Esophagus muscularis mucosa (tissue), 4 donors: Measurements from ENCODE around the gene HHIPL1. TPM values are rescaled to one million over a fixed set of nuclear protein-coding genes. Genes with fewer than 3 reads are reported as not detected.

Source experiments
- DNase-seq: peaks from one replicate; pipeline ENCODE4 v3.0.0-alpha.2; 2017; ENCODE audit errors: extremely low spot score
- H3K27ac ChIP-seq, 4 donors: fragments of 200-600 bp; sonication (generic); replicated peaks in 1 of 4; 1 replicate in 3 of 4; 2 replicates in 1 of 4; pipeline ENCODE4 v1.5.1; 2016 to 2019; ENCODE audit warnings: mild to moderate bottlenecking in 1 of 4
- H3K27me3 ChIP-seq, 4 donors: fragments of 200-600 bp; sonication (generic); one replicate each; pipeline versions ENCODE4 v1.5.1 to v1.6.0; 2016 to 2019
- H3K36me3 ChIP-seq, 4 donors: fragments of 200-600 bp; sonication (generic); one replicate each; pipeline ENCODE4 v1.5.1; 2016 to 2019
- H3K4me1 ChIP-seq, 4 donors: fragments of 200-600 bp; sonication (generic); one replicate each; pipeline ENCODE4 v1.5.1; 2016 to 2019
- H3K4me3 ChIP-seq, 4 donors: fragments of 200-600 bp; sonication (generic); 1 replicate in 2 of 4; 2 replicates in 2 of 4; pipeline ENCODE4 v1.5.1; 2016 to 2019; ENCODE audit warnings: mild to moderate bottlenecking in 4 of 4, moderate library complexity in 1 of 4
- H3K9me3 ChIP-seq, 4 donors: fragments of 200-600 bp; sonication (generic); 1 replicate in 3 of 4; 2 replicates in 1 of 4; pipeline ENCODE4 v1.5.1; 2016 to 2019
- EP300 ChIP-seq: sonication (generic); formaldehyde crosslinking; IDR thresholded peaks from one replicate; pipeline ENCODE4 v1.6.1; 2017; ENCODE audit warnings: antibody characterized with exemption
- POLR2A ChIP-seq: fragments of 450-650 bp; IDR thresholded peaks from one replicate; pipeline ENCODE4 v1.6.1; 2017; ENCODE audit warnings: antibody characterized with exemption, moderate library complexity, mild to moderate bottlenecking, low read depth
- POLR2AphosphoS5 ChIP-seq, 2 donors: sonication (generic); formaldehyde crosslinking; IDR thresholded peaks; one replicate each; pipeline ENCODE4 v1.6.1; 2017; ENCODE audit warnings: antibody characterized with exemption in 2 of 2
- WGBS: methylation state at CpG from one replicate; pipeline ENCODE4 v1.1.5; 2018; 5-methylcytosine and 5-hydroxymethylcytosine counted together
- intact Hi-C: fragments of 100-400 bp; cut with DNase I; formaldehyde crosslinking; loops from one replicate; pipeline ENCODE4 v1.15.1; 2023
- total RNA-seq, 4 donors: library from RNA; depleted of rRNA; stranded (reverse); fragments of >200 nt; gene quantifications; one replicate each; pipeline versions ENCODE4 v1.1.0 to v1.2.1, GENCODE V29; 2016
- TF ChIP-seq, protein P1 (sequence below), 3 experiments: fragments of 200-600 bp in 2 of 3; fragments of 450-650 bp in 1 of 3; sonication (generic) in 2 of 3; IDR thresholded peaks; one replicate each; pipeline ENCODE4 v1.5.1; 2017 to 2019; ENCODE audit warnings: antibody characterized with exemption in 3 of 3, mild to moderate bottlenecking in 2 of 3, moderate library complexity in 1 of 3

HHIPL1 gene
- total RNA-seq, 4 donors from 2014 or later, result 4.2 to 9.1 (median 5.9) TPM

DNA sequence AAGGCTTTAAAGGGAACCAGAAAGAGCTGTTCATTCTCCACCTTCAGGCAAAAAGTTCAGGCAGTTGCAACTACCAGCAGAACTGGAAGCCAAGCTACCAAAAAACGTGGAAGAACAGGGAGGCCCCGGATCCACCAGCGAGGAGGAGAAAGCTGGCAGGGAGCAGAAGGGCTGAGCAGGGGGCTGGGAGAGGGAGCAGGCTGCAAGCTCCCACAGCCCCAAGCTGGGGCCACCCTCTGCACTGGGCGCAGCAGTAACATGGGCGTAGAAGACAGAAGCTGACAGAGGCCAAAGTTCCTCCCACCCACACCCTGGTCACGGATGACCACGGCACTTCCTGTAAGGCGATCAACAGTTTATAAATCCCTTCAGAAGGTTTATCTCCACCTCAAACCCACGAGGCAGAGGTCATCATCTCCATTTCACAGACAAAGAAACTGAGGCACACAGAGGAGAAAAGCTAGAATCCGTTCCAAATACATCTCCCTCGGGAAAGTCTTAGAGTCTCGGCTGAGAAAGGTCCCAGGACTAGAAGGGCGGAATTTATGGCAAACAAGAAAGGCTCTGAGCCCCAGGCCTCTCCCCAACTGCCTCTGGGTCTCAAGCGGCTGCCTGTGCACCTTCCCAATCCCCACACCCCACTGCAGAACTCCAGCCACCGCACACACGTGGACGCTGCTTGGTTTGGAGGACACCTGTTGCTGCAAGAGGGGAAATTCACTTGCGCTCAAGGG lies 42.7 kb upstream of the HHIPL1 start:
- Histone ChIP-seq H3K27ac (peak overlapping the region; percentile 81 to 93 (median 88)), H3K4me1 (peaks cover 62 to 85% (median 77%) of the 10 kb centered on the region in 4 donors), H3K9me3 (no peaks in the 10 kb centered on the region), H3K36me3 (no peaks in the 10 kb centered on the region), H3K4me3 (peak overlapping the region; percentile 70 to 85 (median 78)), H3K27me3 (no peaks in the 10 kb centered on the region)
- 31% methylated on average over 18 of the region's 18 CpGs for WGBS
- TF ChIP-seq, protein P1, sequence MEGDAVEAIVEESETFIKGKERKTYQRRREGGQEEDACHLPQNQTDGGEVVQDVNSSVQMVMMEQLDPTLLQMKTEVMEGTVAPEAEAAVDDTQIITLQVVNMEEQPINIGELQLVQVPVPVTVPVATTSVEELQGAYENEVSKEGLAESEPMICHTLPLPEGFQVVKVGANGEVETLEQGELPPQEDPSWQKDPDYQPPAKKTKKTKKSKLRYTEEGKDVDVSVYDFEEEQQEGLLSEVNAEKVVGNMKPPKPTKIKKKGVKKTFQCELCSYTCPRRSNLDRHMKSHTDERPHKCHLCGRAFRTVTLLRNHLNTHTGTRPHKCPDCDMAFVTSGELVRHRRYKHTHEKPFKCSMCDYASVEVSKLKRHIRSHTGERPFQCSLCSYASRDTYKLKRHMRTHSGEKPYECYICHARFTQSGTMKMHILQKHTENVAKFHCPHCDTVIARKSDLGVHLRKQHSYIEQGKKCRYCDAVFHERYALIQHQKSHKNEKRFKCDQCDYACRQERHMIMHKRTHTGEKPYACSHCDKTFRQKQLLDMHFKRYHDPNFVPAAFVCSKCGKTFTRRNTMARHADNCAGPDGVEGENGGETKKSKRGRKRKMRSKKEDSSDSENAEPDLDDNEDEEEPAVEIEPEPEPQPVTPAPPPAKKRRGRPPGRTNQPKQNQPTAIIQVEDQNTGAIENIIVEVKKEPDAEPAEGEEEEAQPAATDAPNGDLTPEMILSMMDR (IDR thresholded peaks at IDR 0.05), result no peak
- TF ChIP-seq POLR2AphosphoS5 (IDR thresholded peaks at IDR 0.05), result peak in 1 of 2 donors; percentile 31
- intact Hi-C loops, result loop anchor here (5.0 kb wide), 1 partner anchor 35 kb away; no protein-coding TSS in a partner anchor
- DNase-seq, result no peak

DNA sequence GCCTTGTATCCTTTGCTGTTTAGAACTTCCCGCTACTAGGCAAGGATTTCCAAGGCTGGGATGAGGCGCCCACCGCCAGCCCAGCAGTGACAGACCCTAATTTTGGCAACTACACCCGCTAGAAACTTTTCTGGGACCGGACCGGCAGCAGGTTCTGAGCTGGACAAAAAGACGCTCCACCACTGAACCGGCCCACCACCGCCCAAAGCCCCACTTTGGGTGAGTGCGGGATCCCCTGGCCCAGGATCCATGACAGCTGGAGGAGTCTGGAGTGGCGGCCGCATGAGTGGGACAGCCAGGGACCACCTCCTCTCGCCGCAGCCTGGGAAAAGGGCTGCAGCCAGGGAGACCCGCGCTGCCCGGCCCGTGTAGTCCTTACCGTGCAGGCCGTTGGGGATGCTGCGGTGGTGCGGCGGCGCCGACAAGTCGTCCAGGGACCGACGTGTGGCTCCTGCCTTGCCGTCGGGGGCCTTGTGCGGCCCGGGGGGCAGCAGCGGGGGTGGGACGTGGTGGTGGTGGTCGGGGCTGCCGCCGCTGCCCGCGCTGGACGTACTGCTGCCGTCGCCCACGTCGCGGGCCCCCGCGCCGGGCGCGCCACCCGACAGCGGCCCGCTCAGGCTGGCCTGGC lies 42.0 kb upstream of the HHIPL1 start:
- H3K9me3 ChIP-seq, result no peaks in the 10 kb centered on the region
- peak overlapping the region; percentile 81 to 93 (median 88) for H3K27ac ChIP-seq
- DNase-seq, result no peak
- no peaks in the 10 kb centered on the region for H3K36me3 ChIP-seq
- H3K4me3 ChIP-seq, result peak overlapping the region; percentile 70 to 85 (median 78)
- WGBS, result 40% methylated on average over 19 of the region's 53 CpGs
- H3K27me3 ChIP-seq, result no peaks in the 10 kb centered on the region
- intact Hi-C loops, result loop anchor here (5.0 kb wide), 1 partner anchor 36 kb away; no protein-coding TSS in a partner anchor
- H3K4me1 ChIP-seq, result peaks cover 55 to 78% (median 71%) of the 10 kb centered on the region in 4 donors
- TF ChIP-seq EP300, result no peak
- TF ChIP-seq POLR2A, result no peak
- TF ChIP-seq, protein P1 (IDR thresholded peaks at IDR 0.05), result no peak
- TF ChIP-seq POLR2AphosphoS5 (IDR thresholded peaks at IDR 0.05), result no peak

DNA sequence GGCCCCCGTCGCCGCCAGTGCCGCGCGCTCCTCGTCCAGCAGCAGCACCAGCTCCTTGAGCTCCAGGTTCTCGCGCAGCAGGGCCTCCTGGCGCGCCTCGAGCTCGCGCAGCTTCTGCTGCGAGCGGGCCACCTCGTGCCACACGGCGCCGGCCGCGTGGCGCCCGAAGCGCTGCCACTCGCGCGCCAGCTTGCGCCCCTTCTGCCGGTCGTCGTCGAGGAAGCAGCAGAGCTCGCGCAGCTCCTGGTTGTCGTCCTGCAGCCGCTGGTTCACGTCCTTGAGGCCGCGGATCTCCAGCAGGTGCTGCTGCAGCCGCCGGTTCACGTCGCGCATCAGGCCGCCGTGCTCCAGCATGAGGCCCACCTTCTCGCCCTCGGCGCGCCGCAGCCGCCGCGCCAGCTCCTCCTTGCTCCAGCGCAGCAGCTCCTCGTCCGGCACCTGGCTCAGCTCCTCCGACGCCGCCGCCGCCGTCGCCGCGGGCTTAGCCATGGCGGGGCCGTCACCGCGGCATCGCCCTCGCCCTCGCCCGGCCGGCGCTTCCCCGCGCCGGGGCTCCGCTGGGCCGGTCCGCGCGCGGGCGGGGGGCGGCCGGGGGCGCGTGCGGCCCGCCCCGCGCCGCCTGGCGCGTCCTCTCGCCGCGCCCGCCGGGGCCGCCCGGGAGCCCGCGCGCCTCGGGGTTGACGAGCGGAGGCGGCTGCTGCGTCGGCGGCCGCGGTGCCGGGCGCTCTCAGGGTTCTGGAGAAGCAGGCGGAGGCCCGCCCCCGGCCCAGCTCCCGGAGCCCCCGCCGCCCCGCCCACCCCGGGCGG lies 41.3 kb upstream of the HHIPL1 start, which contains the start of gene CCDC85C:
TSS of gene CCDC85C (minus strand) at position 737 of the 807 bp plus-strand sequence. CDS start at position 489, 248 bp downstream.
- no peak for DNase-seq
- peak within 1 kb of the TSS; percentile 70 to 85 (median 78) for H3K4me3 ChIP-seq
- peak within 1 kb of the TSS; percentile 92 to 95 (median 93) for H3K27ac ChIP-seq
- intact Hi-C loops, result loop anchor here (2.0 to 5.0 kb wide), 2 partner anchors 36 to 79 kb away; no protein-coding TSS in a partner anchor
- H3K9me3 ChIP-seq, result no peaks in the 10 kb centered on the region
- H3K36me3 ChIP-seq, result no peaks in the 10 kb centered on the region
- H3K27me3 ChIP-seq, result no peaks in the 10 kb centered on the region
- 0% methylated on average over 14 of the region's 128 CpGs for WGBS
- TF ChIP-seq POLR2AphosphoS5 (IDR thresholded peaks at IDR 0.05) (peak; percentile 20 to 64), EP300 (no peak)
- H3K4me1 ChIP-seq, result peaks cover 48 to 71% (median 63%) of the 10 kb centered on the region in 4 donors

DNA sequence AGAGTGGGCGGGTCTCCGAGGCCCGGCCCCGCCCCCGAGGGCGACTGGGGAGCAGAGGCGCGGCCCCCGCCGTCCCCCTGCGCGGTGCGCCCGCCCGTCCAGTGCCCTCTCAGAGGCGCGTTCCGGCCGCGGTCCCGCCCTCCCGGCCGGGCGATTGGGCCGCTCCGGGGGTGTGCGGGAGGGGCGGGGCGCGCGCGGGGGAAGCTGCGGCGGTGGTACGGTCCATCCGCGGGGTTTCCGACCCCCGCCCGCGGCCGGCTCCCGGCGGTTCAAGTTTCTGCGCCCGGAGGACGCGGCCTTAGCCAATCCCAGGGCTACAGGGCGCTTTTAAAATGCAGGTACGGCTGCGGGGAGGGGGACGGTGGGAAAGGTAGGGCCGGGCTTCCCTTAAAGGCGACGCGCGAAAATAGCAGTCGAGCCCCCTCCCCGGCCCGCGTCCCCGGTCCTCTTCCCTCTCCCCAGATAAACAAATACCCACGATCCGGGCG lies 40.6 kb upstream of the HHIPL1 start:
- Histone ChIP-seq H3K4me3 (peak overlapping the region; percentile 70 to 85 (median 78)), H3K9me3 (no peaks in the 10 kb centered on the region), H3K27me3 (no peaks in the 10 kb centered on the region), H3K27ac (peak overlapping the region; percentile 92 to 95 (median 93)), H3K4me1 (peaks cover 41 to 66% (median 56%) of the 10 kb centered on the region in 4 donors), H3K36me3 (no peaks in the 10 kb centered on the region)
- intact Hi-C loops, result loop anchor here (2.0 to 5.0 kb wide), 2 partner anchors 37 to 80 kb away; no protein-coding TSS in a partner anchor
- TF ChIP-seq EP300 (no peak), POLR2A (no peak), POLR2AphosphoS5 (IDR thresholded peaks at IDR 0.05) (peak; percentile 60 to 65)
- TF ChIP-seq, protein P1 (IDR thresholded peaks at IDR 0.05), result peak in 1 of 3 experiments; percentile 14
- 2% methylated on average over 10 of the region's 65 CpGs for WGBS
- peak; percentile 97 for DNase-seq
